Measurements from ENCODE around the gene CAPZA1. TPM values are rescaled to one million over a fixed set of nuclear protein-coding genes. Genes with fewer than 3 reads are reported as not detected.

CAPZA1 gene
- total RNA-seq, 1 donor from 2014 or later: 20.7 TPM

DNA sequence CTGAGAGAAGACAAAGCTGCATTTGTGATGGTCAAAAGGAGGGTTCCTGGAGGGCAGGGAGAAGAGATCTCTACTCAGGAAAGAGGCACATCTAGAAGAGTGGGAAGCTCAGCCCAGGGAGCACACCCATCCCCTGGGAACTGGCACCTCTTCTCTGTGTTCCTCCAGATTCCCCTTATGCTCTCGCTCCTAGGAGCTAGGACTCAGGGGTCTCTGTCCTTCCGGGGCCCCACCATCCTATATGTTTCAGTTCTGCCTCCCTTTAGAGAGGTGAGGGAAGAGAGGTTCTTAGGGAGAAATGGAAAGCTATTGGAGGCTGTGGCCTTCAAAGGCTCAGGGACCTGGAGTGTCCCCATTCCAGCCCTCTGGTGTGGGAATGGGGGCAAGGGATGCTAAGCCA, 100.1 kb downstream of the CAPZA1 start:
- DNase-seq (no peak), ATAC-seq (ENCODE audit: poor library complexity) (no peak)
- intact Hi-C loops (cut with DNase I): loop anchor here (5.0 to 10.0 kb wide), 2 partner anchors 215 to 323 kb away; partner anchors contain the start of gene WNT2B

DNA sequence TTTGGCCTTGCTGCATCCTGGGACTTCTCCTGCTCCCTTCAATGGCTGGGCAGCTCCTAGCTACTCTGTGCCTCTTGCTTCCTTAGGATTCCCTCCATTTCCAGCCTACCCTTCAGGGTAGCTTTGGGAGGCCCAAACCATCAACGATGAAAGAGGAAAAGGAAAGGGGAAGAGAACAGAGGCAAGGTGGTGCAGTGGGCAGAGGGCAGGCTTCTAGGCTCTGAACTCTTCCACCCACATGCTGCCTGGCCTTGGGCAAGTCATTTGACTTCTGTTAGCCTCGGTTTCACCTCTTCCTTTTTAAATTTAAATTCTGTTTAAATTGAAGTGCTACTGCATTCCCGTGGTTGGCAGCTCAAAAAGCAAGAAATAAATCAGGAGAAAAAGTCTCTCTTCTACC, 101.2 kb downstream of the CAPZA1 start:
- intact Hi-C loops (cut with DNase I): no loop called here
- DNase-seq (no peak), ATAC-seq (ENCODE audit: poor library complexity) (no peak)

Other genes starting within 250 kb of the CAPZA1 start
- gene CTTNBP2NL, start 223.6 kb upstream of the CAPZA1 start, total RNA-seq: 12.6 TPM
- 1.2 TPM for gene WNT2B, start 110.9 kb upstream of the CAPZA1 start, total RNA-seq
- gene ST7L, start 691 bp upstream of the CAPZA1 start, total RNA-seq: 11.9 TPM
- 10.4 TPM for gene MOV10, start 54.8 kb downstream of the CAPZA1 start, total RNA-seq
- gene RHOC, start 87.3 kb downstream of the CAPZA1 start, total RNA-seq: 98.2 TPM
- gene PPM1J, start 95.5 kb downstream of the CAPZA1 start, total RNA-seq: 4.7 TPM